OCI-LY7 (cell line): Measurements from ENCODE around the gene SMYD4.
"Not testable (repeated sequence)": the region's sequence is repeated elsewhere in the genome, so short reads cannot be mapped to it uniquely, and the experiment has no call there.

Source experiments
- EZH2phosphoT487 ChIP-seq: fragments of 200-600 bp; sonication (generic); IDR thresholded peaks from 2 replicates; pipeline ENCODE4 v1.6.1; 2018; ENCODE audit warnings: low read depth, borderline replicate concordance, mild to moderate bottlenecking, mixed run types, antibody characterized with exemption, low read length, moderate library complexity, mixed read lengths
- TF ChIP-seq, protein P1 (sequence below): fragments of 200-600 bp; sonication (generic); conservative IDR thresholded peaks from 2 replicates; pipeline ENCODE4 v1.5.1; 2014; ENCODE audit warnings: mild to moderate bottlenecking, antibody characterized with exemption, low read length, moderate library complexity, mixed read lengths

GRCh38 chr17:1741899-1742298 is 87.8 kb downstream of the SMYD4 start:
- TF ChIP-seq, protein P1, sequence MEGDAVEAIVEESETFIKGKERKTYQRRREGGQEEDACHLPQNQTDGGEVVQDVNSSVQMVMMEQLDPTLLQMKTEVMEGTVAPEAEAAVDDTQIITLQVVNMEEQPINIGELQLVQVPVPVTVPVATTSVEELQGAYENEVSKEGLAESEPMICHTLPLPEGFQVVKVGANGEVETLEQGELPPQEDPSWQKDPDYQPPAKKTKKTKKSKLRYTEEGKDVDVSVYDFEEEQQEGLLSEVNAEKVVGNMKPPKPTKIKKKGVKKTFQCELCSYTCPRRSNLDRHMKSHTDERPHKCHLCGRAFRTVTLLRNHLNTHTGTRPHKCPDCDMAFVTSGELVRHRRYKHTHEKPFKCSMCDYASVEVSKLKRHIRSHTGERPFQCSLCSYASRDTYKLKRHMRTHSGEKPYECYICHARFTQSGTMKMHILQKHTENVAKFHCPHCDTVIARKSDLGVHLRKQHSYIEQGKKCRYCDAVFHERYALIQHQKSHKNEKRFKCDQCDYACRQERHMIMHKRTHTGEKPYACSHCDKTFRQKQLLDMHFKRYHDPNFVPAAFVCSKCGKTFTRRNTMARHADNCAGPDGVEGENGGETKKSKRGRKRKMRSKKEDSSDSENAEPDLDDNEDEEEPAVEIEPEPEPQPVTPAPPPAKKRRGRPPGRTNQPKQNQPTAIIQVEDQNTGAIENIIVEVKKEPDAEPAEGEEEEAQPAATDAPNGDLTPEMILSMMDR, result not testable (repeated sequence)
- TF ChIP-seq EZH2phosphoT487, result not testable (repeated sequence)
